ENCODE measurements around the gene RNF26. TPM values are rescaled to one million over a fixed set of nuclear protein-coding genes. Genes with fewer than 3 reads are reported as not detected.

RNF26 gene
- total RNA-seq, 2 donors from 2014 or later, result 51.8 to 76.3 TPM

DNA sequence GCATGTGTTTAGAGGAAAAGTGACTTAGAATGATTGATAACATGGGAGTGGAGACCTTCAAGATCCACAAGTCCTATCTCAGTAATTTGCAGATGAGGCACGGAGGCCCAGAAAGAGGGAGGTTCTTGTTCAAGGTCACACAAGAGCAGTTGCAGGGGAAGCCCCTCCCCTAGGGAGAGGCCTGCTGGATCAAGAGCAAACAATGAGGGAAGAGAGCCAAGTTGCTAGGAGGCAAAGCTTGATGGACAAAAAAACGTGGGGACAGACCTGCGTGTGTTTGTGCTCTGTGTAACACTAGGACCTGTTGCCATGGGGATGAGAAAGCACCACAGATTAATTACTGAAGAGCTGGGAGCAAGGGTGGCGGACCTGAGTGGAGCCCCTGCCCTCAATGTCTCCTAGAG lies 18.5 kb downstream of the RNF26 start:
- WGBS, 2 experiments (ENCODE audit: insufficient coverage in 1 of 2, insufficient read length in 1 of 2), result 37 to 48% methylated on average over 4 of the region's 4 CpGs
- Histone ChIP-seq H3K4me3 (ENCODE audit: low read length) (no peak overlapping the region), H3K27me3 (ENCODE audit: control insufficient read depth, insufficient read depth, low read length, poor library complexity, severe bottlenecking) (peaks cover 3% of the 10 kb centered on the region), H3K4me1 (ENCODE audit: control insufficient read depth, insufficient read depth, low read length) (no peaks in the 10 kb centered on the region), H3K27ac (ENCODE audit: low read depth, low read length) (peak overlapping the region; percentile 5), H3K9ac (ENCODE audit: extremely low read depth, low read length, poor library complexity, severe bottlenecking) (no peak overlapping the region), H3K36me3 (ENCODE audit: control insufficient read depth, insufficient read depth, low read length) (peaks cover 30% of the 10 kb centered on the region), H3K9me3 (ENCODE audit: control insufficient read depth, low read length) (no peaks in the 10 kb centered on the region)
- peaks cover 11% of the 10 kb centered on the region for H3K4me1 Mint-ChIP-seq
- TF ChIP-seq, protein P1, sequence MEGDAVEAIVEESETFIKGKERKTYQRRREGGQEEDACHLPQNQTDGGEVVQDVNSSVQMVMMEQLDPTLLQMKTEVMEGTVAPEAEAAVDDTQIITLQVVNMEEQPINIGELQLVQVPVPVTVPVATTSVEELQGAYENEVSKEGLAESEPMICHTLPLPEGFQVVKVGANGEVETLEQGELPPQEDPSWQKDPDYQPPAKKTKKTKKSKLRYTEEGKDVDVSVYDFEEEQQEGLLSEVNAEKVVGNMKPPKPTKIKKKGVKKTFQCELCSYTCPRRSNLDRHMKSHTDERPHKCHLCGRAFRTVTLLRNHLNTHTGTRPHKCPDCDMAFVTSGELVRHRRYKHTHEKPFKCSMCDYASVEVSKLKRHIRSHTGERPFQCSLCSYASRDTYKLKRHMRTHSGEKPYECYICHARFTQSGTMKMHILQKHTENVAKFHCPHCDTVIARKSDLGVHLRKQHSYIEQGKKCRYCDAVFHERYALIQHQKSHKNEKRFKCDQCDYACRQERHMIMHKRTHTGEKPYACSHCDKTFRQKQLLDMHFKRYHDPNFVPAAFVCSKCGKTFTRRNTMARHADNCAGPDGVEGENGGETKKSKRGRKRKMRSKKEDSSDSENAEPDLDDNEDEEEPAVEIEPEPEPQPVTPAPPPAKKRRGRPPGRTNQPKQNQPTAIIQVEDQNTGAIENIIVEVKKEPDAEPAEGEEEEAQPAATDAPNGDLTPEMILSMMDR (conservative IDR thresholded peaks at IDR 0.05), result no peak
- H3K36me3 Mint-ChIP-seq (ENCODE audit: low read depth), result peaks cover 25% of the 10 kb centered on the region
- H3K27ac Mint-ChIP-seq, result peak overlapping the region; percentile 12
- no peak overlapping the region for H3K4me3 Mint-ChIP-seq
- no peak for DNase-seq
- H3K27me3 Mint-ChIP-seq (ENCODE audit: insufficient read depth), result peaks cover 40% of the 10 kb centered on the region
- H3K9me3 Mint-ChIP-seq, result peaks cover 1% of the 10 kb centered on the region

DNA sequence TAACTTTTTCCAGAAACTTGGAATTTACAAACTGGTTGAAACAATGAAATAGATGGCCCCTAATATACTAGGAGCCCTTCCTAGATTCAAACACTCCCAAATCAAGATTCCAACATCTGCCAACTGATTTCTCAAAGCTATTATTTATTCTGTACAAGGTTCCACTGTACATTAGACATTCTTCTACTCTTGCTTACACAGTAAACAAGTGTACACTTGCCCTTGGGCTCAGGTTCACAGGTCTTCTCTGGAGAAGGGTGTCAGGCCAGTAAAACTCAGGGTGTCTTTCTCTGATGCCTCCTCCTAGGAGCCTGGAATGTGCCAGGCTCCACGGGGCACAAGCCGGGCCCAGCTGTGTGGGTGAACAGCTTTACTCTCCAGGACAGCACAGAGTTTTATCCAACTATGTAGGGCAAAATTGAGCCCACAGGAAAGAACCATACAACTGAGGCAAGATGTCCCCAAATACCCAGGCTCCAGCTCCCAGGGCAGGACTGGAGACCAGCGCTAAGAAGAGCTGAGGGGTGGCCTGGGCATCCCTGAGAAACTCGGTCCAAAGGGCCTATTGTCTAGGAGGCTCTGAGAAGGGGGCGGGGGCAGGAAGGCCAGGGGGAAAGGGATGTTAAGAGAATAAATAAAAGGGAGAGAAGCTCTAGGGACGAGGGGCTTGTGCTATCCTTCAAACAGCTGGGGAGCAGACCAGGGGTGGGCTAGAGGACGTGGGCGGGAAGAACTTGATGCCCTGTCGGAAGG lies 20.9 kb downstream of the RNF26 start:
- WGBS, 2 experiments (ENCODE audit: insufficient coverage in 1 of 2, insufficient read length in 1 of 2), result 76 to 80% methylated on average over 7 to 9 of the region's 9 CpGs
- Histone ChIP-seq H3K27me3 (ENCODE audit: control insufficient read depth, insufficient read depth, low read length, poor library complexity, severe bottlenecking) (no peaks in the 10 kb centered on the region), H3K27ac (ENCODE audit: low read depth, low read length) (no peak overlapping the region), H3K4me3 (ENCODE audit: low read length) (no peak overlapping the region), H3K36me3 (ENCODE audit: control insufficient read depth, insufficient read depth, low read length) (peaks cover 53% of the 10 kb centered on the region), H3K4me1 (ENCODE audit: control insufficient read depth, insufficient read depth, low read length) (no peaks in the 10 kb centered on the region), H3K9me3 (ENCODE audit: control insufficient read depth, low read length) (no peaks in the 10 kb centered on the region), H3K9ac (ENCODE audit: extremely low read depth, low read length, poor library complexity, severe bottlenecking) (no peak overlapping the region)
- no peaks in the 10 kb centered on the region for H3K9me3 Mint-ChIP-seq
- peaks cover 47% of the 10 kb centered on the region for H3K36me3 Mint-ChIP-seq (ENCODE audit: low read depth)
- H3K4me3 Mint-ChIP-seq, result no peak overlapping the region
- DNase-seq, result no peak
- H3K4me1 Mint-ChIP-seq, result peaks cover 11% of the 10 kb centered on the region
- TF ChIP-seq, protein P1 (conservative IDR thresholded peaks at IDR 0.05), result no peak
- H3K27me3 Mint-ChIP-seq (ENCODE audit: insufficient read depth), result peaks cover 39% of the 10 kb centered on the region
- no peak overlapping the region for H3K27ac Mint-ChIP-seq

DNA sequence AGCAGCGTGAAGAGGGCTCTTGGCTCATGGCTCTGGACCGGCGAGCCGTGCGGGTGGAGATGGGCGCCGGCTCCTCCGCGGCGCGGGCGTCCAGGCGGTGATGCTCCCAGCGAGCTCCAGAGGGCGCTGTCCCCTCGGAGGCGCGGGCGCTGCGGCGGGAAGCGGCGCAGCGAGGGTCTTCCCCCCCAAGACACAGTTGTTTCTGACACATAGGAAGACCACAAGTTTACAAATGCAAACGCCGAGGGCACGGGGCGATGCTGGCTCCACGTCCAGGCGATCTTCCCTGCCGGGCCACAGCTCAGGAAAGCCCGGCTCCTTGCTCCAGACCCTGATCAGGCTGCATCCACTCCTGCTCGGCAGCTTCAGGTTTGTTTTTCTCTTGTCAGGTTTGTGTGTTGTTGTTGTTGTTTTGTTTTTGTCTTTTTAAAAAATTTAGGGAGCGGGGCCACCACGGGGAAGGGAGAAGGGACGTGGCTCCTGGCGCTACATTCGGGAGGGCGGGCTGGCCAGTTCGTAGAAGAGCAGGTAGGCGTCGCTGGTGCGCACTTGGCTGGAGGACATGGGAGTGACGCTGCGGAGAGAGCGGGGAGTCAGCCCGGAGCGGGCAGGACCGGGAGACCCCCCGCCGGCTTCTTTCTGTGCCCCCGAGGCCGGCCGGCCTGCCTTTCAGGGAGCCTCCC lies 22.2 kb downstream of the RNF26 start:
- H3K9me3 ChIP-seq (ENCODE audit: control insufficient read depth, low read length), result no peaks in the 10 kb centered on the region
- Mint-ChIP-seq H3K9me3 (no peaks in the 10 kb centered on the region), H3K36me3 (ENCODE audit: low read depth) (peaks cover 47% of the 10 kb centered on the region), H3K27me3 (ENCODE audit: insufficient read depth) (peaks cover 33% of the 10 kb centered on the region), H3K27ac (peak overlapping the region; percentile 91), H3K4me1 (peaks cover 19% of the 10 kb centered on the region), H3K4me3 (peak overlapping the region; percentile 58)
- no peak overlapping the region for H3K4me3 ChIP-seq (ENCODE audit: low read length)
- H3K4me1 ChIP-seq (ENCODE audit: control insufficient read depth, insufficient read depth, low read length), result peaks cover 10% of the 10 kb centered on the region
- H3K36me3 ChIP-seq (ENCODE audit: control insufficient read depth, insufficient read depth, low read length), result peaks cover 53% of the 10 kb centered on the region
- TF ChIP-seq, protein P1 (conservative IDR thresholded peaks at IDR 0.05), result peak; percentile 96
- H3K27me3 ChIP-seq (ENCODE audit: control insufficient read depth, insufficient read depth, low read length, poor library complexity, severe bottlenecking), result no peaks in the 10 kb centered on the region
- WGBS, 2 experiments (ENCODE audit: insufficient coverage in 1 of 2, insufficient read length in 1 of 2), result 7 to 9% methylated on average over 28 to 54 of the region's 54 CpGs
- H3K9ac ChIP-seq (ENCODE audit: extremely low read depth, low read length, poor library complexity, severe bottlenecking), result no peak overlapping the region
- DNase-seq, result peak; percentile 95
- no peak overlapping the region for H3K27ac ChIP-seq (ENCODE audit: low read depth, low read length)
